ENCODE results near the gene LPP.

The LPP gene

DNA sequence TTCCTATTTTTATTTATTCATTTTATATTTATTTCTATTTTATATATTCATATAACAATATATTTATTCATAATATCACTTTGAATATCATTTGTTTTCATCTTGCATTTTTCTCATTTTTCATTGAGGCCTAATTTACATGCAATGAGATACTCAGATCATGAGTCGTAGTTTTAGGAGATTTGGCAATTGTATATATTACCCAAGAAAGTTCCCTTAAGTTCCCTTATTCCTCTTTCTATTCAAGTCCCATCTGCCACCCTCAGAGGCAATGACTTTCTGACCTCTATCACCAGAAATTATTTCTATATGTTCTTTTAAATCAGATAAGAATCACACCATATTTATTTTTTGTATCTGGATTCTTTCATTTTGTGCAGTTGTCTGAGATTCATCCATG, 688.7 kb downstream of the LPP start:
- H3F3A ChIP-seq (ENCODE audit: insufficient read depth) = no peaks in the 10 kb centered on the region
- no peaks in the 10 kb centered on the region for H3K79me2 ChIP-seq (ENCODE audit: insufficient read depth, low read length)
- no peak overlapping the region for H2AFZ ChIP-seq (ENCODE audit: low read depth, low read length, severe bottlenecking)
- no peaks in the 10 kb centered on the region for H3K9me3 ChIP-seq (ENCODE audit: insufficient read depth, low read length)
- no peak overlapping the region for H3K9ac ChIP-seq (ENCODE audit: low read length)
- H3K4me2 ChIP-seq (ENCODE audit: low read depth, low read length, poor library complexity, severe bottlenecking) = no peak overlapping the region
- H3K4me3 ChIP-seq (ENCODE audit: insufficient read depth, low read length, poor library complexity, severe bottlenecking) = no peak overlapping the region
- TF ChIP-seq EZH2phosphoT487 (conservative IDR thresholded peaks at IDR 0.05; ENCODE audit: low read length) (no peak), CTCF (IDR thresholded peaks at IDR 0.05; ENCODE audit: insufficient read depth, low read length, poor library complexity, severe bottlenecking) (no peak)
- no peaks in the 10 kb centered on the region for H3K36me3 ChIP-seq (ENCODE audit: low read length)
- H3K9me2 ChIP-seq (replicated peaks; ENCODE audit: insufficient read depth, low read length) = no peaks in the 10 kb centered on the region
- H4K20me1 ChIP-seq (ENCODE audit: low read depth, low read length) = no peaks in the 10 kb centered on the region
- H3K27ac ChIP-seq (ENCODE audit: low read depth, low read length) = no peak overlapping the region
- no peaks in the 10 kb centered on the region for H3K27me3 ChIP-seq (ENCODE audit: low read length)

GRCh38 chr3:188844096-188844495, 690.1 kb downstream of the LPP start:
- H3K27ac ChIP-seq (ENCODE audit: low read depth, low read length) = no peak overlapping the region
- no peaks in the 10 kb centered on the region for H3K36me3 ChIP-seq (ENCODE audit: low read length)
- TF ChIP-seq CTCF (IDR thresholded peaks at IDR 0.05; ENCODE audit: insufficient read depth, low read length, poor library complexity, severe bottlenecking) (no peak), EZH2phosphoT487 (conservative IDR thresholded peaks at IDR 0.05; ENCODE audit: low read length) (no peak)
- no peak overlapping the region for H3K4me3 ChIP-seq (ENCODE audit: insufficient read depth, low read length, poor library complexity, severe bottlenecking)
- no peaks in the 10 kb centered on the region for H3K79me2 ChIP-seq (ENCODE audit: insufficient read depth, low read length)
- H4K20me1 ChIP-seq (ENCODE audit: low read depth, low read length) = no peaks in the 10 kb centered on the region
- no peaks in the 10 kb centered on the region for H3K9me2 ChIP-seq (replicated peaks; ENCODE audit: insufficient read depth, low read length)
- H3K4me2 ChIP-seq (ENCODE audit: low read depth, low read length, poor library complexity, severe bottlenecking) = no peak overlapping the region
- H3F3A ChIP-seq (ENCODE audit: insufficient read depth) = no peaks in the 10 kb centered on the region
- H2AFZ ChIP-seq (ENCODE audit: low read depth, low read length, severe bottlenecking) = no peak overlapping the region
- no peaks in the 10 kb centered on the region for H3K27me3 ChIP-seq (ENCODE audit: low read length)
- no peak overlapping the region for H3K9ac ChIP-seq (ENCODE audit: low read length)
- H3K9me3 ChIP-seq (ENCODE audit: insufficient read depth, low read length) = no peaks in the 10 kb centered on the region

DNA sequence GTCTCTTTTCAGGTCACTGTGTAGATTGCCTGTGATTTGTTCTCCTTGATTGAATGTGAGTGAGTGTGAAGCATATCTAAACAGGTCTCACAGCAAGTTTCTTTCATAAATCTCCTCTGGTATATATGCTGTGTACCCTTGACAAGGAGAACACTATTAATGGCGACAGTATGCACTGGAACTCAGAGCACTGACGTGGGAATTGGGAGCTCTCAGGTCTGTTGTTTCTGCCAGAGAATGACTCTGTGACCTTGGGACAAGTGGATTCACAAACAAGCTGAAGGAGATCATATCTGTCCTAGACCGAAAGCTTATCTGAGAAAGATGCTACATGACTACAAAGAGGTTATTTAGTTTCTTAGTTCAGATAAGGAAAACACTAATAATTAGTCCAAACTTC, 691.6 kb downstream of the LPP start:
- H3F3A ChIP-seq (ENCODE audit: insufficient read depth) = no peaks in the 10 kb centered on the region
- H3K9ac ChIP-seq (ENCODE audit: low read length) = no peak overlapping the region
- H3K79me2 ChIP-seq (ENCODE audit: insufficient read depth, low read length) = no peaks in the 10 kb centered on the region
- no peak overlapping the region for H3K4me3 ChIP-seq (ENCODE audit: insufficient read depth, low read length, poor library complexity, severe bottlenecking)
- H3K27ac ChIP-seq (ENCODE audit: low read depth, low read length) = no peak overlapping the region
- no peak for TF ChIP-seq EZH2phosphoT487 (conservative IDR thresholded peaks at IDR 0.05; ENCODE audit: low read length)
- H3K27me3 ChIP-seq (ENCODE audit: low read length) = no peaks in the 10 kb centered on the region
- H4K20me1 ChIP-seq (ENCODE audit: low read depth, low read length) = no peaks in the 10 kb centered on the region
- H3K36me3 ChIP-seq (ENCODE audit: low read length) = no peaks in the 10 kb centered on the region
- H3K4me2 ChIP-seq (ENCODE audit: low read depth, low read length, poor library complexity, severe bottlenecking) = no peak overlapping the region
- no peak overlapping the region for H2AFZ ChIP-seq (ENCODE audit: low read depth, low read length, severe bottlenecking)
- H3K9me2 ChIP-seq (replicated peaks; ENCODE audit: insufficient read depth, low read length) = no peaks in the 10 kb centered on the region
- no peaks in the 10 kb centered on the region for H3K9me3 ChIP-seq (ENCODE audit: insufficient read depth, low read length)

GRCh38 chr3:188848947-188849346, 695.0 kb downstream of the LPP start:
- no peak overlapping the region for H3K27ac ChIP-seq (ENCODE audit: low read depth, low read length)
- H2AFZ ChIP-seq (ENCODE audit: low read depth, low read length, severe bottlenecking) = no peak overlapping the region
- H3K9me2 ChIP-seq (replicated peaks; ENCODE audit: insufficient read depth, low read length) = no peaks in the 10 kb centered on the region
- H3K36me3 ChIP-seq (ENCODE audit: low read length) = no peaks in the 10 kb centered on the region
- no peak overlapping the region for H3K4me2 ChIP-seq (ENCODE audit: low read depth, low read length, poor library complexity, severe bottlenecking)
- H3K9me3 ChIP-seq (ENCODE audit: insufficient read depth, low read length) = no peaks in the 10 kb centered on the region
- no peaks in the 10 kb centered on the region for H4K20me1 ChIP-seq (ENCODE audit: low read depth, low read length)
- H3K27me3 ChIP-seq (ENCODE audit: low read length) = no peaks in the 10 kb centered on the region
- no peak for TF ChIP-seq EZH2phosphoT487 (conservative IDR thresholded peaks at IDR 0.05; ENCODE audit: low read length)
- no peak for TF ChIP-seq CTCF (IDR thresholded peaks at IDR 0.05; ENCODE audit: insufficient read depth, low read length, poor library complexity, severe bottlenecking)
- H3K4me3 ChIP-seq (ENCODE audit: insufficient read depth, low read length, poor library complexity, severe bottlenecking) = no peak overlapping the region
- H3K9ac ChIP-seq (ENCODE audit: low read length) = no peak overlapping the region
- no peaks in the 10 kb centered on the region for H3K79me2 ChIP-seq (ENCODE audit: insufficient read depth, low read length)
- H3F3A ChIP-seq (ENCODE audit: insufficient read depth) = no peaks in the 10 kb centered on the region

All from SU-DHL-6 (cell line).